Testis (tissue), 3 donors: ENCODE results near the gene MAST3. TPM values are rescaled to one million over a fixed set of nuclear protein-coding genes. Genes with fewer than 3 reads are reported as not detected.

Experiments
- DNase-seq: peaks from one replicate; pipeline ENCODE4 v3.0.0-alpha.2; 2019
- H3K27ac ChIP-seq, 2 donors: fragments of 200-600 bp; sonication (generic); one replicate each; pipeline ENCODE4 v1.5.1; 2019
- H3K27me3 ChIP-seq: fragments of 200-600 bp; sonication (generic); one replicate; pipeline ENCODE4 v1.5.1; 2019
- H3K36me3 ChIP-seq: fragments of 200-600 bp; sonication (generic); one replicate; pipeline ENCODE4 v1.5.1; 2017; ENCODE audit warnings: low read depth; ENCODE audit errors: missing control alignments
- H3K4me1 ChIP-seq: fragments of 200-600 bp; sonication (generic); one replicate; pipeline ENCODE4 v1.5.1; 2019
- H3K4me3 ChIP-seq, 2 donors: fragments of 200-600 bp; sonication (generic); one replicate each; pipeline ENCODE4 v1.5.1; 2017 to 2019
- H3K9me3 ChIP-seq: fragments of 200-600 bp; sonication (generic); one replicate; pipeline ENCODE4 v1.5.1; 2017
- CTCF ChIP-seq, 3 experiments: fragments of 450-650 bp in 2 of 3; fragments of 200-600 bp in 1 of 3; sonication (generic) in 1 of 3; IDR thresholded peaks; one replicate each; pipeline ENCODE4 v1.5.1; 2016 to 2019; ENCODE audit warnings: antibody characterized with exemption in 3 of 3, mild to moderate bottlenecking in 2 of 3, moderate library complexity in 1 of 3
- POLR2A ChIP-seq: fragments of 450-650 bp; IDR thresholded peaks from one replicate; pipeline ENCODE4 v1.6.1; 2017; ENCODE audit warnings: antibody characterized with exemption, mild to moderate bottlenecking, moderate library complexity
- WGBS, 2 donors: methylation state at CpG; one replicate each; pipeline ENCODE4 v1.1.5; 2018; 5-methylcytosine and 5-hydroxymethylcytosine counted together
- intact Hi-C: fragments of 100-400 bp; cut with DNase I; formaldehyde crosslinking; loops from one replicate; pipeline ENCODE4 v1.15.1; 2023; ENCODE audit warnings: low total_unique reads
- polyA plus RNA-seq: library from polyadenylated mRNA; stranded (reverse); fragments of 350-450 nt; fragmentation: Illumina TruSeq; extraction: RNeasy Lipid Tissue Mini Kit (QIAGEN cat#74804); gene quantifications from one replicate; pipeline ENCODE4 v1.2.3, GENCODE V29; 2014; ENCODE audit warnings: low read depth, low replicate concordance; ENCODE audit not compliant: insufficient read depth
- total RNA-seq, 2 donors: library from RNA; depleted of rRNA; stranded (reverse); fragments of >200 nt; gene quantifications; one replicate each; pipeline ENCODE4 v1.2.3, GENCODE V29; 2016

The MAST3 gene
- total and polyA plus RNA-seq, 3 donors from 2014 or later, result 5.0 to 11.2 (median 9.7) TPM

GRCh38 chr19:18096258-18096657 lies 1.3 kb upstream of the MAST3 start:
- no peak overlapping the region for H3K27ac ChIP-seq
- no peaks in the 10 kb centered on the region for H3K27me3 ChIP-seq
- peaks cover 5% of the 10 kb centered on the region for H3K4me1 ChIP-seq
- H3K9me3 ChIP-seq, result no peaks in the 10 kb centered on the region
- 92 to 93% methylated on average over 2 of the region's 2 CpGs for WGBS, 2 donors
- no peaks in the 10 kb centered on the region for H3K36me3 ChIP-seq
- intact Hi-C loops, result no loop called here
- TF ChIP-seq CTCF (IDR thresholded peaks at IDR 0.05), result no peak
- TF ChIP-seq POLR2A, result no peak
- DNase-seq, result no peak
- H3K4me3 ChIP-seq, result no peak overlapping the region

- Histone ChIP-seq H3K4me1 (peaks cover 5% of the 10 kb centered on the region), H3K36me3 (no peaks in the 10 kb centered on the region), H3K27me3 (no peaks in the 10 kb centered on the region), H3K9me3 (no peaks in the 10 kb centered on the region), H3K27ac (no peak overlapping the region), H3K4me3 (peak overlapping the region; percentile 39 to 53)
- WGBS, 2 donors, result 26% methylated on average over 20 to 22 of the region's 22 CpGs
- no peak for TF ChIP-seq POLR2A
- intact Hi-C loops, result no loop called here
- DNase-seq, result no peak
Observed at GRCh38 chr19:18097993-18098890, 664 bp downstream of the MAST3 start.

- Histone ChIP-seq H3K36me3 (no peaks in the 10 kb centered on the region), H3K4me3 (no peak overlapping the region), H3K27ac (no peak overlapping the region), H3K27me3 (no peaks in the 10 kb centered on the region), H3K9me3 (no peaks in the 10 kb centered on the region), H3K4me1 (peaks cover 5% of the 10 kb centered on the region)
- intact Hi-C loops, result no loop called here
- no peak for TF ChIP-seq CTCF (IDR thresholded peaks at IDR 0.05)
- WGBS, 2 donors, result 6 to 11% methylated on average over 33 to 34 of the region's 34 CpGs
- DNase-seq, result no peak
Observed at GRCh38 chr19:18098891-18099622, 1.5 kb downstream of the MAST3 start.

- DNase-seq, result no peak
- Histone ChIP-seq H3K4me3 (no peak overlapping the region), H3K27me3 (no peaks in the 10 kb centered on the region), H3K4me1 (peaks cover 7% of the 10 kb centered on the region), H3K27ac (no peak overlapping the region), H3K9me3 (no peaks in the 10 kb centered on the region), H3K36me3 (no peaks in the 10 kb centered on the region)
- 60 to 68% methylated on average over 8 of the region's 8 CpGs for WGBS, 2 donors
- intact Hi-C loops, result no loop called here
- no peak for TF ChIP-seq POLR2A
Observed at GRCh38 chr19:18099623-18099995, 2.0 kb downstream of the MAST3 start.

GRCh38 chr19:18100710-18101109 lies 3.1 kb downstream of the MAST3 start:
- H3K36me3 ChIP-seq, result no peaks in the 10 kb centered on the region
- H3K4me3 ChIP-seq, result no peak overlapping the region
- no peaks in the 10 kb centered on the region for H3K27me3 ChIP-seq
- intact Hi-C loops, result no loop called here
- H3K4me1 ChIP-seq, result peaks cover 9% of the 10 kb centered on the region
- no peak overlapping the region for H3K27ac ChIP-seq
- 36 to 40% methylated on average over 12 to 18 of the region's 18 CpGs for WGBS, 2 donors
- TF ChIP-seq POLR2A (no peak), CTCF (IDR thresholded peaks at IDR 0.05) (no peak)
- H3K9me3 ChIP-seq, result no peaks in the 10 kb centered on the region
- peak; percentile 67 for DNase-seq
